NOMO-1 treated with DMSO at 0.1 percent for 48 hours (cell line): Measurements from ENCODE around the gene SPDYE16.
"Not testable (repeated sequence)": the region's sequence is repeated elsewhere in the genome, so short reads cannot be mapped to it uniquely, and the experiment has no call there.

Experiments used
- DNase-seq: peaks from one replicate; lab custom pipeline; 2025; ENCODE audit not compliant: unreplicated experiment; lab: John Stamatoyannopoulos, UW

Gene SPDYE16

GRCh38 chr7:76505168-76506080 is 37.7 kb downstream of the SPDYE16 start:
- DNase-seq: no peak

GRCh38 chr7:76504351-76505167 is 38.5 kb downstream of the SPDYE16 start:
- DNase-seq: not testable (repeated sequence)

- DNase-seq: not testable (repeated sequence)
Observed at GRCh38 chr7:76503244-76503643, 39.9 kb downstream of the SPDYE16 start.

GRCh38 chr7:76502836-76503235 is 40.3 kb downstream of the SPDYE16 start:
- DNase-seq: not testable (repeated sequence)

- not testable (repeated sequence) for DNase-seq
Observed at GRCh38 chr7:76502224-76502623, 40.9 kb downstream of the SPDYE16 start.

GRCh38 chr7:76499924-76500241 is 43.2 kb downstream of the SPDYE16 start:
- DNase-seq: not testable (repeated sequence)

GRCh38 chr7:76499201-76499923 is 43.7 kb downstream of the SPDYE16 start:
- DNase-seq: not testable (repeated sequence)

- not testable (repeated sequence) for DNase-seq
Observed at GRCh38 chr7:76498583-76499200, 44.4 kb downstream of the SPDYE16 start.

- DNase-seq: not testable (repeated sequence)
Observed at GRCh38 chr7:76497918-76498582, 45.0 kb downstream of the SPDYE16 start.

- not testable (repeated sequence) for DNase-seq
Observed at GRCh38 chr7:76495717-76496116, 47.4 kb downstream of the SPDYE16 start.

GRCh38 chr7:76492139-76492538 is 51.0 kb downstream of the SPDYE16 start:
- not testable (repeated sequence) for DNase-seq

- DNase-seq: not testable (repeated sequence)
Observed at GRCh38 chr7:76487969-76488368, 55.1 kb downstream of the SPDYE16 start.

GRCh38 chr7:76486618-76487017 is 56.5 kb downstream of the SPDYE16 start:
- DNase-seq: not testable (repeated sequence)

- DNase-seq: not testable (repeated sequence)
Observed at GRCh38 chr7:76485822-76486610, 57.1 kb downstream of the SPDYE16 start.

GRCh38 chr7:76484456-76484855 is 58.6 kb downstream of the SPDYE16 start:
- not testable (repeated sequence) for DNase-seq

GRCh38 chr7:76483081-76483480 is 60.0 kb downstream of the SPDYE16 start:
- not testable (repeated sequence) for DNase-seq

- DNase-seq: not testable (repeated sequence)
Observed at GRCh38 chr7:76482660-76483059, 60.4 kb downstream of the SPDYE16 start.
